Tibial nerve (tissue), 4 donors: ENCODE results near the gene MISP. TPM values are rescaled to one million over a fixed set of nuclear protein-coding genes. Genes with fewer than 3 reads are reported as not detected.

Source experiments
- DNase-seq, 2 donors: peaks; one replicate each; pipeline ENCODE4 v3.0.0-alpha.2; 2019; ENCODE audit warnings: low spot score in 2 of 2
- H3K27ac ChIP-seq, 4 donors: fragments of 200-600 bp; sonication (generic) in 3 of 4; one replicate each; pipeline ENCODE4 v1.5.1; 2017 to 2019; ENCODE audit warnings: mild to moderate bottlenecking in 1 of 4
- H3K27me3 ChIP-seq, 2 donors: fragments of 200-600 bp; sonication (generic) in 1 of 2; one replicate each; pipeline versions ENCODE4 v1.5.1 to v1.6.0; 2017 to 2019
- H3K36me3 ChIP-seq, 3 donors: fragments of 200-600 bp; sonication (generic); one replicate each; pipeline ENCODE4 v1.5.1; 2018 to 2019
- H3K4me1 ChIP-seq, 4 donors: fragments of 200-600 bp; sonication (generic) in 3 of 4; one replicate each; pipeline ENCODE4 v1.5.1; 2017 to 2019
- H3K4me3 ChIP-seq, 4 donors: fragments of 200-600 bp; sonication (generic) in 3 of 4; one replicate each; pipeline ENCODE4 v1.5.1; 2017 to 2019; ENCODE audit warnings: mild to moderate bottlenecking in 1 of 4, moderate library complexity in 1 of 4
- H3K9me3 ChIP-seq, 4 donors: fragments of 200-600 bp; sonication (generic) in 3 of 4; one replicate each; pipeline ENCODE4 v1.5.1; 2017 to 2019
- EP300 ChIP-seq, 2 donors: sonication (generic); formaldehyde crosslinking; IDR thresholded peaks; one replicate each; pipeline ENCODE4 v1.6.1; 2017; ENCODE audit warnings: antibody characterized with exemption in 2 of 2, mild to moderate bottlenecking in 1 of 2
- POLR2A ChIP-seq, 2 donors: fragments of 450-650 bp; IDR thresholded peaks; one replicate each; pipeline ENCODE4 v1.6.1; 2017; ENCODE audit warnings: antibody characterized with exemption in 2 of 2, mild to moderate bottlenecking in 2 of 2, moderate library complexity in 2 of 2
- WGBS, 2 donors: methylation state at CpG; one replicate each; pipeline ENCODE4 v1.1.5; 2018; 5-methylcytosine and 5-hydroxymethylcytosine counted together
- total RNA-seq, 4 donors: library from RNA; depleted of rRNA; stranded (reverse); fragments of >200 nt; gene quantifications; one replicate each; pipeline ENCODE4 v1.1.0, GENCODE V29; 2016
- TF ChIP-seq, protein P1 (sequence below), 5 experiments: fragments of 200-600 bp in 3 of 5; fragments of 450-650 bp in 2 of 5; sonication (generic) in 3 of 5; IDR thresholded peaks; one replicate each; pipeline ENCODE4 v1.5.1; 2016 to 2019; ENCODE audit warnings: antibody characterized with exemption in 5 of 5, mild to moderate bottlenecking in 3 of 5, moderate library complexity in 2 of 5

MISP gene
- total RNA-seq, 4 donors from 2014 or later = 0.20 to 0.30 TPM; not detected in 2

DNA sequence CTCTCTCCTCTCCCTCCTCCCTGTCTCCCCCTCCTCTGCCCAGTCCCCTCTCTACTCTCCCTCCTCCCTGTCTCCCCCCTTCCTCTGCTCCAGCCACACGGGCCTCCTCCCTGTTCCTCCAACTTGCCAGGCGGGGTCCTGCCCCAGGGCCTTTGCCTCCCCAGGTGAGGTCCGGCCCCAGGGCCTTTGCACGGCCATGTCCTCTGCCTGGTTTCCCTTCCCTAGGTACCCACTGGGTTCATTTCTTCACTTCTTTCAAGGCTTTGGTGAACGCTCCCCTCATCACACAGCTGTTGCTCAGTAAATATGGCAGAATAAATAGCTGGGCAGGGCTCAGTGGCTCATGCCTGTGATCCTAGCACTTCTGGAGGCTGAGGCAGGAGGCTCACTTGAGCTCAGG is 21.2 kb downstream of the MISP start:
- Histone ChIP-seq H3K4me1 (peaks cover 0 to 15% (median 0%) of the 10 kb centered on the region in 4 donors), H3K9me3 (no peaks in the 10 kb centered on the region), H3K4me3 (no peak overlapping the region), H3K27ac (no peak overlapping the region), H3K27me3 (no peaks in the 10 kb centered on the region), H3K36me3 (no peaks in the 10 kb centered on the region)
- TF ChIP-seq POLR2A (IDR thresholded peaks at IDR 0.05) = no peak
- TF ChIP-seq, protein P1, sequence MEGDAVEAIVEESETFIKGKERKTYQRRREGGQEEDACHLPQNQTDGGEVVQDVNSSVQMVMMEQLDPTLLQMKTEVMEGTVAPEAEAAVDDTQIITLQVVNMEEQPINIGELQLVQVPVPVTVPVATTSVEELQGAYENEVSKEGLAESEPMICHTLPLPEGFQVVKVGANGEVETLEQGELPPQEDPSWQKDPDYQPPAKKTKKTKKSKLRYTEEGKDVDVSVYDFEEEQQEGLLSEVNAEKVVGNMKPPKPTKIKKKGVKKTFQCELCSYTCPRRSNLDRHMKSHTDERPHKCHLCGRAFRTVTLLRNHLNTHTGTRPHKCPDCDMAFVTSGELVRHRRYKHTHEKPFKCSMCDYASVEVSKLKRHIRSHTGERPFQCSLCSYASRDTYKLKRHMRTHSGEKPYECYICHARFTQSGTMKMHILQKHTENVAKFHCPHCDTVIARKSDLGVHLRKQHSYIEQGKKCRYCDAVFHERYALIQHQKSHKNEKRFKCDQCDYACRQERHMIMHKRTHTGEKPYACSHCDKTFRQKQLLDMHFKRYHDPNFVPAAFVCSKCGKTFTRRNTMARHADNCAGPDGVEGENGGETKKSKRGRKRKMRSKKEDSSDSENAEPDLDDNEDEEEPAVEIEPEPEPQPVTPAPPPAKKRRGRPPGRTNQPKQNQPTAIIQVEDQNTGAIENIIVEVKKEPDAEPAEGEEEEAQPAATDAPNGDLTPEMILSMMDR (IDR thresholded peaks at IDR 0.05) = no peak
- TF ChIP-seq EP300 (IDR thresholded peaks at IDR 0.05) = no peak
- 85 to 86% methylated on average over 5 of the region's 5 CpGs for WGBS, 2 donors
- no peak for DNase-seq

DNA sequence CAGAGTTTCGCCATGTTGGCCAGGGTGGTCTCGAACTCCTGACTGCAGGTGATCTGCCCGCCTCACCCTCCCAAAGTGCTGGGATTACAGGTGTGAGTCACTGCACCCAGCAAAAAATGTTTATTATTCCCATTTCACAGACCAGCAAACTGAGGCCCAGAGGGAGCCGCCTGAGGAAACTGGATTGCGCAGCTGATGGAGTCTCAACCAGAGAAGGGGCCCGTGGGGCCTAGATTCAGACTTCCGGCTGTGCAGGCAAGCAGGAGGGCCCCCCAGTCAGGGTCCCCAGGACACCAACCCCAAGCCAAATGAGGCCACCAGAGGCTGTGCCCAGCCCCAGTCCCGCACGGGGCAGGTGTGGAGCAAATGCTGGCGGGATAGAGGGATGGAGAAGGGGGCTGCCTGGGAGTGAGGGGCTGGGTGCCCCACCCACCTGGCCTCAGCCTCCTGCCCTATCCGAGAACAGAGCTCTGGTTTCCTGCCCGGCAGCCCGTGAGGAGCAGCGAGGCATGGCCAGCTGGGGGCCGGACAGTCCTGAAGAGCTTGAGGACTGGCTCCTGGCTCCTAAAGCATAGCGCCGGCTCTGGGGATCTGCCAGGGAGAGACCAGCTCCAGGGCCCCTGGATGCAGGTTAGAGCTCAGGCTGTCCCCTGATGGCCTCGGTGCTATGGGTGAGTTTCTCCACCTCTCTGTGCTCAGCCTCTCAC is 22.0 kb downstream of the MISP start:
- H3K9me3 ChIP-seq = no peaks in the 10 kb centered on the region
- H3K27ac ChIP-seq = no peak overlapping the region
- H3K4me3 ChIP-seq = no peak overlapping the region
- H3K27me3 ChIP-seq = no peaks in the 10 kb centered on the region
- DNase-seq = no peak
- TF ChIP-seq, protein P1 (IDR thresholded peaks at IDR 0.05) = no peak
- no peak for TF ChIP-seq EP300 (IDR thresholded peaks at IDR 0.05)
- no peak for TF ChIP-seq POLR2A (IDR thresholded peaks at IDR 0.05)
- WGBS, 2 donors = 67 to 79% methylated on average over 14 to 18 of the region's 18 CpGs
- peaks cover 0 to 15% (median 0%) of the 10 kb centered on the region in 4 donors for H3K4me1 ChIP-seq
- H3K36me3 ChIP-seq = no peaks in the 10 kb centered on the region

- Histone ChIP-seq H3K9me3 (no peaks in the 10 kb centered on the region), H3K4me3 (no peak overlapping the region), H3K27ac (no peak overlapping the region), H3K36me3 (no peaks in the 10 kb centered on the region), H3K4me1 (peaks cover 0 to 16% (median 0%) of the 10 kb centered on the region in 4 donors), H3K27me3 (no peaks in the 10 kb centered on the region)
- no peak for DNase-seq
- WGBS, 2 donors = 74 to 86% methylated on average over 18 of the region's 18 CpGs
- TF ChIP-seq POLR2A (IDR thresholded peaks at IDR 0.05) (no peak), EP300 (IDR thresholded peaks at IDR 0.05) (no peak)
- TF ChIP-seq, protein P1 (IDR thresholded peaks at IDR 0.05) = no peak
Observed at GRCh38 chr19:776549-776948, 25.6 kb downstream of the MISP start.

GRCh38 chr19:778910-779653 is 28.2 kb downstream of the MISP start:
- H3K4me1 ChIP-seq = peaks cover 0 to 35% (median 4%) of the 10 kb centered on the region in 4 donors
- H3K27ac ChIP-seq = peak overlapping the region; percentile 23 to 82 (median 40)
- DNase-seq = peak; percentile 68 to 70
- peak overlapping the region in 1 of 4 donors; percentile 17 for H3K4me3 ChIP-seq
- H3K27me3 ChIP-seq = no peaks in the 10 kb centered on the region
- no peaks in the 10 kb centered on the region for H3K36me3 ChIP-seq
- 38 to 63% methylated on average over 26 to 36 of the region's 36 CpGs for WGBS, 2 donors
- no peaks in the 10 kb centered on the region for H3K9me3 ChIP-seq
- peak in 1 of 2 donors; percentile 82 for TF ChIP-seq EP300 (IDR thresholded peaks at IDR 0.05)
- TF ChIP-seq, protein P1 (IDR thresholded peaks at IDR 0.05) = no peak

GRCh38 chr19:780935-781334 is 30.0 kb downstream of the MISP start:
- WGBS, 2 donors = 68 to 82% methylated on average over 11 to 13 of the region's 15 CpGs

More at GRCh38 chr19:780935-781334, 30.0 kb downstream of the MISP start:
- Histone ChIP-seq H3K4me3 (no peak overlapping the region), H3K9me3 (no peaks in the 10 kb centered on the region), H3K4me1 (peaks cover 0 to 35% (median 4%) of the 10 kb centered on the region in 4 donors), H3K36me3 (no peaks in the 10 kb centered on the region), H3K27me3 (no peaks in the 10 kb centered on the region), H3K27ac (no peak overlapping the region)
- no peak for DNase-seq
- TF ChIP-seq, protein P1 (IDR thresholded peaks at IDR 0.05) = no peak
- TF ChIP-seq POLR2A (IDR thresholded peaks at IDR 0.05) = no peak
